ENCODE data around the gene CELF4.

DNA sequence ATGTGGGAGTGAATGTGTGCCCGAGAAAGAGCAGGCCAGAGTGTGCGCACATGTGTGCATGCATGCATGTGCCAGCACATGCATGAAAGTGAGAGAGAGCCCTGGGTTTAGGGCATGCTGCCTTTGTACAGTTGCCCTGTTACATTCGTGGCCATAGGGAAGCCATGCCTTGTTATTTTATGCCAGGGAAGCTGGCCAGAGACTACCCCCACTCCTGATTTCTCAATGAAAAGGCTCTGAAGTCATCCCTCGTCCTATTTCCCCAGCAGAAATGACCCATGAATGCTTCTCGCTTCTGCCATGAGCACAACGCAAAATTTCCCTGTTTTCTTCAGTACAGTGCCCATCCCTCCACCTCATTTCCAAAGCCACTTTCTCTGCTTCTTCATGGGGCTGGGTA is 143.0 kb downstream of the CELF4 start:
- TF ChIP-seq, protein P1, sequence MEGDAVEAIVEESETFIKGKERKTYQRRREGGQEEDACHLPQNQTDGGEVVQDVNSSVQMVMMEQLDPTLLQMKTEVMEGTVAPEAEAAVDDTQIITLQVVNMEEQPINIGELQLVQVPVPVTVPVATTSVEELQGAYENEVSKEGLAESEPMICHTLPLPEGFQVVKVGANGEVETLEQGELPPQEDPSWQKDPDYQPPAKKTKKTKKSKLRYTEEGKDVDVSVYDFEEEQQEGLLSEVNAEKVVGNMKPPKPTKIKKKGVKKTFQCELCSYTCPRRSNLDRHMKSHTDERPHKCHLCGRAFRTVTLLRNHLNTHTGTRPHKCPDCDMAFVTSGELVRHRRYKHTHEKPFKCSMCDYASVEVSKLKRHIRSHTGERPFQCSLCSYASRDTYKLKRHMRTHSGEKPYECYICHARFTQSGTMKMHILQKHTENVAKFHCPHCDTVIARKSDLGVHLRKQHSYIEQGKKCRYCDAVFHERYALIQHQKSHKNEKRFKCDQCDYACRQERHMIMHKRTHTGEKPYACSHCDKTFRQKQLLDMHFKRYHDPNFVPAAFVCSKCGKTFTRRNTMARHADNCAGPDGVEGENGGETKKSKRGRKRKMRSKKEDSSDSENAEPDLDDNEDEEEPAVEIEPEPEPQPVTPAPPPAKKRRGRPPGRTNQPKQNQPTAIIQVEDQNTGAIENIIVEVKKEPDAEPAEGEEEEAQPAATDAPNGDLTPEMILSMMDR (IDR thresholded peaks at IDR 0.05), result no peak
- TF ChIP-seq POLR2A (IDR thresholded peaks at IDR 0.05), result no peak

Measured in body of pancreas (tissue), 4 donors.